Measurements from ENCODE around the gene SCGB1C1. TPM values are rescaled to one million over a fixed set of nuclear protein-coding genes. Genes with fewer than 3 reads are reported as not detected.
"Not testable (repeated sequence)": the region's sequence is repeated elsewhere in the genome, so short reads cannot be mapped to it uniquely, and the experiment has no call there.

Gene SCGB1C1
- total RNA-seq, 2 donors from 2014 or later: not detected

DNA sequence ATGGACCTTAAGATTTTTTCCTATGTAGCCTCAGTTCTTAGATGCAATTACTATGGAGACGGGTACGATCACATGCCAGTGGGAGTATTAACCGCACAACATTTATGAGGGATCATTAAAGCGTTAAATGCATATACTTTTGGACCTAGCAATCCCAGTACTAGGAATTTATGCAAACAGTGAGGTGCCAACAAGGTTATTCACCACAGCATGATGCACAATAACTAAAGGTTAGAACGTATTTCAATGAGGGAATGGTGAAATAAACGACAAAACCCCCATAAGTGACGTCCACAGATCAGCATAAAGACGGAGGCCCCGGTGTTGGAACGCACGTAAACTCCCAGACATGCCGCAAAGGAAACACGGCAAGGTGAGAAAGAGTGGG, 42.7 kb downstream of the SCGB1C1 start:
- H3K36me3 ChIP-seq: no peaks in the 10 kb centered on the region
- intact Hi-C loops (cut with DNase I): loop anchor here (5.0 kb wide), 1 partner anchor 127 kb away; no protein-coding TSS in a partner anchor
- H3K27ac ChIP-seq: peak overlapping the region; percentile 81
- H3K27me3 ChIP-seq: no peaks in the 10 kb centered on the region
- H3K4me3 ChIP-seq: peak overlapping the region; percentile 96
- peaks cover 7% of the 10 kb centered on the region for H3K4me1 ChIP-seq
- TF ChIP-seq, protein P1, sequence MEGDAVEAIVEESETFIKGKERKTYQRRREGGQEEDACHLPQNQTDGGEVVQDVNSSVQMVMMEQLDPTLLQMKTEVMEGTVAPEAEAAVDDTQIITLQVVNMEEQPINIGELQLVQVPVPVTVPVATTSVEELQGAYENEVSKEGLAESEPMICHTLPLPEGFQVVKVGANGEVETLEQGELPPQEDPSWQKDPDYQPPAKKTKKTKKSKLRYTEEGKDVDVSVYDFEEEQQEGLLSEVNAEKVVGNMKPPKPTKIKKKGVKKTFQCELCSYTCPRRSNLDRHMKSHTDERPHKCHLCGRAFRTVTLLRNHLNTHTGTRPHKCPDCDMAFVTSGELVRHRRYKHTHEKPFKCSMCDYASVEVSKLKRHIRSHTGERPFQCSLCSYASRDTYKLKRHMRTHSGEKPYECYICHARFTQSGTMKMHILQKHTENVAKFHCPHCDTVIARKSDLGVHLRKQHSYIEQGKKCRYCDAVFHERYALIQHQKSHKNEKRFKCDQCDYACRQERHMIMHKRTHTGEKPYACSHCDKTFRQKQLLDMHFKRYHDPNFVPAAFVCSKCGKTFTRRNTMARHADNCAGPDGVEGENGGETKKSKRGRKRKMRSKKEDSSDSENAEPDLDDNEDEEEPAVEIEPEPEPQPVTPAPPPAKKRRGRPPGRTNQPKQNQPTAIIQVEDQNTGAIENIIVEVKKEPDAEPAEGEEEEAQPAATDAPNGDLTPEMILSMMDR (IDR thresholded peaks at IDR 0.05): no peak
- DNase-seq: no peak
- no peaks in the 10 kb centered on the region for H3K9me3 ChIP-seq
- H3K9ac ChIP-seq (ENCODE audit: low read depth in 2 of 2, low read length in 2 of 2): peak overlapping the region; percentile 83 to 98

DNA sequence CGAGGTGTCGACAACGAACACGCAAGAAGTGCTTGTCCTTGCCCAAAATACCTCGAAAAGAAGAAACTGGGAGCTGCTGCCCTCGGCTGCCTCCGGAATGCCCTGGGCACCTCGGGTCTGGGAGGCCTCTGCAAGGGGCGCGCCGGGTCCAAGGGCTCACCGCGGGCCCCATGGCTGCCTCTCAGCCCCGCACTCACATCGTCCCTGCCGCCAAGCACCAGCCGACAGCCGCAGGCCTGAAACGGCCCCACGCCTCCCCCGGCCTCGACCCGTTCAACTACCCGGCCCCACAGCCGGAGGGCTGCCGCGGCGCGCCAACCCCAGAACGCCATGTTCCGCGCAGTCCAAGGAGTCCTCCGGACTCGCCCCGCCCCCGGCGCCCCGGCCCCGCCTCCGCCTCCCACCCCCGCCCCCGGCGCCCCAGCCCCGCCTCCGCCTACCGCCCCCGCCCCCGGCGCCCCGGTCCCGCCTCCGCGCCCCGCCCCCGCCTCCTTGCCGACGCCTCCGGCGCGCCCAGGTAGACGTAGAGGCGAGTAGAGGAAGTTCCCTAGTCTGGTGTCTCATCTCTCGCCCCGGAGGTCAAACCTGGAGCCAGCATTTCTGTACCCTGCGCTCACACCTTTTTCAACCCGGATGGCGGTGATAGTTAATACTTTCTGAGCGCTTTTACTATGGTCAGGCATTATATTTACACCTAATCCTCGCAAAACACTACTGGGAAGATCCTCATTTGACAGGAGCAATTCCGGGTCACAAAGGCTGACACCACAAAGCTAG, 43.3 kb downstream of the SCGB1C1 start, which contains the start of gene SIRT3:
SIRT3 (minus strand) TSS at position 346 of the 777 bp plus-strand sequence; CDS start at position 332, 14 bp downstream.
- Histone ChIP-seq H3K4me3 (peak within 1 kb of the TSS; percentile 96), H3K27me3 (no peaks in the 10 kb centered on the region), H3K36me3 (no peaks in the 10 kb centered on the region), H3K9ac (ENCODE audit: low read depth in 2 of 2, low read length in 2 of 2) (peak within 1 kb of the TSS; percentile 83 to 98), H3K4me1 (peaks cover 7% of the 10 kb centered on the region), H3K9me3 (no peaks in the 10 kb centered on the region), H3K27ac (peak within 1 kb of the TSS; percentile 95)
- TF ChIP-seq, protein P1 (IDR thresholded peaks at IDR 0.05): no peak
- intact Hi-C loops (cut with DNase I): loop anchor here (5.0 kb wide), 1 partner anchor 126 kb away; no protein-coding TSS in a partner anchor
- peak; percentile 89 for DNase-seq

DNA sequence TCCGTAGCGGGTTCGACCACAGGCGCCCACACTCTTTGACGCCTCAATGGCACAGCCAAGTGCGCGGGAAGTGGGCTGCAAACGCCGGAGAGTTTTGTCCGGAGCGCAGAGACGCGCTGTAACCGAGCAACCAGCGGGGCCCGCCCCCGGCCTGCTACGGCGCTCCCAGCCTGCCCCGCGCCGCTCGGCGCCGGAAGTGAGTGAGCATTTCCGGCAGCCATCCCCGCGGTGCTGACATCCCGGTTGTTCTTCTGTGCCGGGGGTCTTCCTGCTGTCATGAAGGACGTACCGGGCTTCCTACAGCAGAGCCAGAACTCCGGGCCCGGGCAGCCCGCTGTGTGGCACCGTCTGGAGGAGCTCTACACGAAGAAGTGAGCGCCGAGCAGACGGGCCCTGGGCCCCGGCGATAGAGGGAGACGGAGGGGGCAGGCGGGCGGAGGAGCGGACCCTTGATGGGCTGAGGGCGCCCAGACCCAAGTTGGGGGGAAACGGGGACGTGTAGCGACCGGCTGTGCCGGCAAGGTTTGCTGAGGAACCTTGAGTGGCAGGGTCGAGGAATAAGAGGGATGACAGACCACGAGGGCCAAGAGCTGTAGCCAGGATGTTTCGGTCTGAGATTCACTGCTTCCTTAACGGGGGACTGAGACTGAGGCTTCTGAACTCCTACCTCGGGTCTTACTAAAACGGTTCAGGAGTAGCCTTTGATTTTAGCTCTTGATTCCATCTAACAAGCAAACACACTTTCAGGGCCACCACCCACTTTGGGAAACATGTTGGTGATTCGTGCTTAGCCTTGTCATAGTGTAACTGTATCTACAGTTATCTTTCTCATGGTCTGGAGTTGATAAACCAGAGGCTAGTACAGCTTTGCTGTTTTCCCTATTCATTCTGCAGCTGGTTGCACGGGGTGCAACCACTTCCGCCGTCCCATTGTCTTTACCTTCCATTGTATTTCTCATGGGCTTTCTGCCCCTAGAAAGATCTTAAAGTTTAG, 44.2 kb downstream of the SCGB1C1 start, which contains the start of gene PSMD13:
PSMD13 (plus strand) TSS at position 203 of the 994 bp plus-strand sequence; CDS start at position 277, 74 bp downstream.
- Histone ChIP-seq H3K9me3 (no peaks in the 10 kb centered on the region), H3K27ac (peak within 1 kb of the TSS; percentile 95), H3K4me1 (peaks cover 7% of the 10 kb centered on the region), H3K27me3 (no peaks in the 10 kb centered on the region), H3K4me3 (peak within 1 kb of the TSS; percentile 96), H3K9ac (ENCODE audit: low read depth in 2 of 2, low read length in 2 of 2) (peak within 1 kb of the TSS; percentile 83 to 98), H3K36me3 (no peaks in the 10 kb centered on the region)
- TF ChIP-seq, protein P1 (IDR thresholded peaks at IDR 0.05): no peak
- intact Hi-C loops (cut with DNase I): loop anchor here (5.0 kb wide), 1 partner anchor 125 kb away; no protein-coding TSS in a partner anchor
- DNase-seq: peak; percentile 87

- not testable (repeated sequence) for DNase-seq; H3K9me3 ChIP-seq; H3K9ac ChIP-seq (ENCODE audit: low read depth in 2 of 2, low read length in 2 of 2); H3K36me3 ChIP-seq; H3K27me3 ChIP-seq; H3K4me1 ChIP-seq; H3K4me3 ChIP-seq; H3K27ac ChIP-seq
- intact Hi-C loops (cut with DNase I): loop anchor here (5.0 kb wide), 1 partner anchor 124 kb away; no protein-coding TSS in a partner anchor
Observed at GRCh38 chr11:238346-238745, 45.5 kb downstream of the SCGB1C1 start.

- Histone ChIP-seq H3K27ac (no peak overlapping the region), H3K27me3 (no peaks in the 10 kb centered on the region), H3K4me1 (peaks cover 7% of the 10 kb centered on the region), H3K36me3 (no peaks in the 10 kb centered on the region), H3K4me3 (no peak overlapping the region), H3K9me3 (no peaks in the 10 kb centered on the region), H3K9ac (ENCODE audit: low read depth in 2 of 2, low read length in 2 of 2) (no peak overlapping the region)
- intact Hi-C loops (cut with DNase I): no loop called here
- TF ChIP-seq, protein P1 (IDR thresholded peaks at IDR 0.05): no peak
- no peak for DNase-seq
Observed at GRCh38 chr11:240315-240714, 47.4 kb downstream of the SCGB1C1 start.

Data from colonic mucosa (tissue), 4 donors.